Neural cell (in vitro differentiated cells): ENCODE data around the gene DSCAML1.

Experiments used
- CTCF ChIP-seq: fragments of 450-650 bp; IDR thresholded peaks from 2 replicates; pipeline ENCODE4 v1.5.1; 2014; ENCODE audit warnings: antibody characterized with exemption, mild to moderate bottlenecking, moderate library complexity; ENCODE audit not compliant: poor library complexity, severe bottlenecking
- EP300 ChIP-seq: fragments of 450-650 bp; conservative IDR thresholded peaks from 2 replicates; pipeline ENCODE4 v1.6.1; 2014; ENCODE audit warnings: antibody characterized with exemption, mild to moderate bottlenecking, moderate library complexity; ENCODE audit not compliant: poor library complexity, severe bottlenecking
- EZH2 ChIP-seq: fragments of 200-600, 300-800 bp; shearing (Covaris generic), sonication (generic); IDR thresholded peaks from 2 replicates; pipeline ENCODE4 v1.6.1; 2014; ENCODE audit warnings: antibody characterized with exemption, low read length, borderline replicate concordance, mild to moderate bottlenecking; ENCODE audit not compliant: insufficient read depth, poor library complexity, severe bottlenecking
- SMC3 ChIP-seq: fragments of 450-650 bp; conservative IDR thresholded peaks from 2 replicates; pipeline ENCODE4 v1.6.1; 2014; ENCODE audit warnings: antibody characterized with exemption, mild to moderate bottlenecking, moderate library complexity; ENCODE audit not compliant: poor library complexity
- TAF1 ChIP-seq: IDR thresholded peaks from 2 replicates; pipeline ENCODE4 v1.6.1; 2012; ENCODE audit warnings: low read depth

- TF ChIP-seq CTCF (no peak), EP300 (no peak), SMC3 (no peak), EZH2 (no peak), TAF1 (no peak)
Observed at GRCh38 chr11:117430293-117430955, 366.6 kb downstream of the DSCAML1 start.
